GM21825 (cell line): ENCODE data around the gene METTL23.
"Not testable (repeated sequence)": the region's sequence is repeated elsewhere in the genome, so short reads cannot be mapped to it uniquely, and the experiment has no call there.

ENCODE experiments used
- ATAC-seq: cut with Tn5 transposase; IDR thresholded peaks from one replicate; pipeline ENCODE4 v1.9.1; 2021; ENCODE audit warnings: mild to moderate bottlenecking, moderate library complexity; ENCODE audit not compliant: unreplicated experiment

The METTL23 gene

GRCh38 chr17:76695059-76695831, 31.4 kb upstream of the METTL23 start:
- no peak for ATAC-seq

GRCh38 chr17:76696763-76697701, 29.6 kb upstream of the METTL23 start:
- ATAC-seq: peak; percentile 61

DNA sequence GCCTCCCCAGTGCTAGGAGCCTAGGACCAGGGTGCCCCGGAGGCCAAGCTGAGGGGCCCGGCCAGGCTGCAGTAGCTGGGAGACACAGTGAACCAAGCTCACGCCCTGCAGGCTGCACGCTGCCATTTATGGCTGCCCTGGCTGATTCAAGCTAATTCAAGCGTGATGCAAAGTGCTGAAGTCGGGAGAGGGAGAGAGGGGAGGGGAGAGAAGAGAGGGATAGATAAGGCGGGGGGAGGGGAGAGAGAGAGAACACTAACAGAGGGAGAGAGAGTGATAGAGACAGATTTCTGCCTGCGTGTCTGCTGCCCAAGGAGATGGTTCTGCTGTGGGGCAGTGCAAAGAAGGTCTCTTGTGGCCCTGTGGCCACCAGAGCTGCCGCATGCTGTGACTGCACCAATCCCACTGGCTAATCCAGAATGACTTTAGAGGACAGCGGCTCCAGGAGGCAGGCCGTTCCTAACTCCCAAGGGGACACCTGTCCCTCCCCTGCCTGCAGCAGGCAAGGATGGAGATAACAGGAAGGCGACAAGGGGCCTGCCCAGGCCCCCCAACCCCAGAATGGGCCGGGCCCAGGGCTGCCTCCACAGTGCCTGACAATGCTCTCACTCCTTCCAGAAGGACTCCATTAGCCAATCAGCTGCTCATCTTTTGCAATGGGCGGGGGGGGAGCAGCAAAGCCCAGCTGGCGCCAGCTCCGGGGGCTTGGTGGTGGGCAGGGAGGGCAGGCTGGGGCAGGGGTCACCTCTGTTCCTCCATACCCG, 28.8 kb upstream of the METTL23 start:
- ATAC-seq: no peak

DNA sequence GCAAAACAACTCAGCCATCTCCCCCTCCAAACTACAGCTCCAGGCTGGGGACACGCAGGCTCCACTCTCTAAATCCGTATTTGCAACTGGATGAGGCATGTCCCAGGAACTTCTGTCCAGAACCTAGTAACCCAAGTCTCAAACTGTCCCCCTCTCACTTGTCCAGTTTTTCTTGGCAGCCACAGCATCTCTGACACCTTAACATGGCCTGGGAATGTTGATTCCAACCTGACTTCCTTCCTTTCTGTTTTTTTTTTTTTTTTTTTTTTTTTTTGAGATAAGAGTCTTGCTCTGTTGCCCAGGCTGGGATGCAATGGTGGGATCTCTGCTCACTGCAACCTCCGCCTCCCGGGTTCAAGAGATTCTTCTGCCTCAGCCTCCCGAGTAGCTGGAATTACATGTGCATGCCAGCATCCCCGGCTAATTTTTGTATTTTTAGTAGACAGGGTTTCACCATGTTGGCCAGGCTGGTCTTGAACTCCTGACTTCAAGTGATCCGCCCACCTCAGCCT, 28.1 kb upstream of the METTL23 start:
- ATAC-seq: not testable (repeated sequence)

- no peak for ATAC-seq
Observed at GRCh38 chr17:76700270-76700616, 26.4 kb upstream of the METTL23 start.

- ATAC-seq: no peak
Observed at GRCh38 chr17:76700617-76701470, 25.8 kb upstream of the METTL23 start.

- no peak for ATAC-seq
Observed at GRCh38 chr17:76701471-76701967, 25.1 kb upstream of the METTL23 start.

DNA sequence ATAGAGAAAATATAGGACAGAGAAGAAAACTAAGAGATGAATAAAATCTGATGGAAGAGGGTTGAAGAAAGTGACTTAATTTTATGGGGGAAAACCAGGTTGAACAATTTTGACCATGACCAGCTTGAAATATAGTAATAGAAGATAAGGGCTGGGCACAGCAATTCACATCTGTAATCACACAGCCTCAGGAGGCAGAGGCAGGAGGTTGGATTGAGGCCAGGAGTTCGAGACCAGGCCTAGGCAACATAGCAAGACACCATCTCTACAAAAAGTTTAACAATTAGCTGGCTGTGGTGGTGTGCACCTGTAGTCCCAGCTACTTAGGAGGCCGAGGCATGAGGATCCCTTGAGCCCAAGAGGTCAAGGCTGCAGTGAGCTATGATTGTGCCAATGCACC, 24.6 kb upstream of the METTL23 start:
- ATAC-seq: no peak

- no peak for ATAC-seq
Observed at GRCh38 chr17:76702941-76703637, 23.6 kb upstream of the METTL23 start.

GRCh38 chr17:76704805-76705204, 21.8 kb upstream of the METTL23 start:
- ATAC-seq: no peak

DNA sequence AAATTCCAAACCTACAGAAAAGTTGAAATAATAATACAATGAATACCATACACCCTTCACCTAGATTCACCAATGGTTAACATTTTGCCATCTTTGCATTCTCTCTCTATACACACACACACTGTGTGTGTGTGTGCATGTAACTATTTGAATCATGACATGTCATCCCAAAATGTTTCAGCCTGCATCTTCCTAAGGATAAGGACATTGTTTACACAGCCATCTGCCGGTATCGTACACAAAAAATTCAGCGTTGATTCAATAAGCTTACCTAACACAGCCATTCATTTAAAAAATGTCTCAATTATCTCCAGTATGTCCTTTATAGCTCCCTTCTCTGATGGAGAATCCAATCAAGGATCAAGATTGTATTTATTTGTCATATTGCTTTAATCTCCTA, 19.8 kb upstream of the METTL23 start:
- ATAC-seq: no peak

GRCh38 chr17:76707985-76708807, 18.4 kb upstream of the METTL23 start:
- ATAC-seq: no peak

- ATAC-seq: no peak
Observed at GRCh38 chr17:76709077-76709950, 17.3 kb upstream of the METTL23 start.

- ATAC-seq: not testable (repeated sequence)
Observed at GRCh38 chr17:76709951-76710862, 16.4 kb upstream of the METTL23 start.

GRCh38 chr17:76710863-76711611, 15.6 kb upstream of the METTL23 start, which contains the start of gene MXRA7:
Gene MXRA7, minus strand, starts transcription at chr17:76710965. Its CDS starts 19 bp downstream, at chr17:76710946.
- ATAC-seq: no peak

GRCh38 chr17:76712321-76712720, 14.3 kb upstream of the METTL23 start:
- ATAC-seq: not testable (repeated sequence)
